KOPT-K1 (cell line): ENCODE data around the gene CD46.

ENCODE experiments used
- H3K27ac ChIP-seq: fragments of 200-600 bp; sonication (generic); 2 replicates; pipeline ENCODE4 v1.5.1; 2016; ENCODE audit warnings: antibody characterized with exemption, mild to moderate bottlenecking, low read depth, low read length; ENCODE audit not compliant: poor library complexity, severe bottlenecking
- H3K36me3 ChIP-seq: fragments of 200-600 bp; sonication (generic); 2 replicates; pipeline ENCODE4 v1.5.1; 2017; ENCODE audit warnings: antibody characterized with exemption, mild to moderate bottlenecking, low read length, moderate library complexity; ENCODE audit not compliant: insufficient read depth
- H3K9me3 ChIP-seq: fragments of 200-600 bp; sonication (generic); 2 replicates; pipeline ENCODE4 v1.5.1; 2017; ENCODE audit warnings: antibody characterized with exemption, low read length, mild to moderate bottlenecking; ENCODE audit not compliant: insufficient read depth, poor library complexity, severe bottlenecking

The CD46 gene

DNA sequence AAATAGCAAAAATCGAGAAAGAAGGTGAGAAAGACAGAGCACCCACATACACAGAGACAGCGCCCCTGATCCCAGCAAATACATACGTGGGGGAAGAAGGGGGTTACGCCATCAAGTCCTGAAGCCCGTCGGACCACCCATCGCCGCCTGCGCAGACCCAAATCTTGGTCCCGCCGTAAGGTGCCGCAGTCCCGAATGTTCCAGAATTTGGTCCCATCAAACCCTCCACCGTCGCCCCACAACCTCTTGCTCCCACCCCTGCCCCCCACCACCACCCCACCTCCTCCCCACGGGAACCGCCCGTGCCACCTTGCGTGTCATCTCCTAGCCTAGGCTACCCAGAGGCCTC, 71.7 kb downstream of the CD46 start:
- H3K9me3 ChIP-seq = no peaks in the 10 kb centered on the region
- H3K36me3 ChIP-seq = peaks cover 97% of the 10 kb centered on the region
- H3K27ac ChIP-seq = no peak overlapping the region

DNA sequence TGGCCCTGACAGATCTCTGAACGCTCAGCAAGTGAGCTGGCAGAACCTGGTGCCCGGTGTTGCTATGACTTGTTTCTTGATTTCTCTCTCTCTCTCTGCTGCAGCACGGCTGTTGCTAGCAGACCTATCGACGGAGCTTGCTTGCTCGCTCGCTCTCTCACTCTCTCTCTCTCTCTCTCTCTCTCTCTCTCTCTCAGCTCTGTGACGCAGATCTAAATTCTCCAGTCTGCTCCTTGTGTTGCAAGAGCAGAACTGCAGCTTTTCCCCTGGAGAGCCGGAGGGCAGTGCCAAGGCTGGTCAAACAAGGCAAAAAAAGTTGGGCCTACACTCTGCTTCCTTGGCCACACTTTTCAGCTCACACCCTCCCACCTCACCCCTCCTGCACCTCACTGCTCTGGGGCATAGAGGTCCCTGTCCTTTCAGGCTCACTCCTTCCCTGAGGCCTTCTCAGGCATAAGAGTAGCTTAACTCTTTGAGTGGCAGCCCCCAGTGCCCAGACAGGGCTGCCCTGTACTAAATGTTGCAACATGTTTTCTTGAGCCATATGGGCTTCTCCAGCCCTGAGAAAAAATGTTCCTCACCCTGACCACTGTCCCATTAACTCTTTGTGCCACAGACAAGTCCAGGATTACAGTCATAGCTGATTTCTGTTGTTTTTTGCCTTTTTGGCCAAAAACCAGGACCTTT, 72.2 kb downstream of the CD46 start:
- Histone ChIP-seq H3K9me3 (no peaks in the 10 kb centered on the region), H3K27ac (no peak overlapping the region), H3K36me3 (peaks cover 97% of the 10 kb centered on the region)

DNA sequence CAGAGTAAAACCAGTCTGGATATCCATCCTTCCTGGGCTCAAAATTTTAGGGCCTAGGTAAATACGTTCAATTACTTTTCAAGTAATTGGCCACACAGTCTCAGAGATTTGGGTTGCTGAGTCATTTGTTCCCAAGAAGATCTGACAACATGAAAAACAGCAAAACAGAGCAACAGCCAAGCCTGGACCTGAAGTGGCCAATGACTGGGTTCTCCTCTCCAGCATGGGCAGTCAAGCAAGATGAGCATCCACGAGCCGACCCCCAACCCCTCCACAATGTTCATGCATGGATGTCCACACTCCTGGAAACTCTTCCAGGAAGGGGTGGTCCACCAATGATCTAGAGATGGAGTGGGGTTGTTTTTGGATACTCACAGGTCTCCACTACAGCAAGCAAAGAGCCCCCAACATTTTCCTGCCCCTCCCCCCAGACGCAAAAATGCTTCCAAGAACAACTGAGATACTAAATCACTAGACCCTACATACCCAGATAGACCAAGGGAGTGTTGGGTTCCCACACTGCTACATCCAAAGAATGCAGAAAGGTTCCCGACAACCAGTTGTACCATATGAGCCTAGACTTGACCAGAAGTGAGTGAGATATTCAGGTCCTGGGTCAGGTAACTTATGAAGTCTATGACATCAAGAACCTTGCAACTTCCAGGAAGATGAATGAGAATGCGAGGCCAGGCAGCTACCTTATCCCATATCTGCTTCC, 73.0 kb downstream of the CD46 start:
- Histone ChIP-seq H3K36me3 (peaks cover 97% of the 10 kb centered on the region), H3K9me3 (no peaks in the 10 kb centered on the region), H3K27ac (no peak overlapping the region)

- Histone ChIP-seq H3K27ac (no peak overlapping the region), H3K9me3 (no peaks in the 10 kb centered on the region), H3K36me3 (peaks cover 97% of the 10 kb centered on the region)
Observed at GRCh38 chr1:207825409-207825695, 73.5 kb downstream of the CD46 start.

DNA sequence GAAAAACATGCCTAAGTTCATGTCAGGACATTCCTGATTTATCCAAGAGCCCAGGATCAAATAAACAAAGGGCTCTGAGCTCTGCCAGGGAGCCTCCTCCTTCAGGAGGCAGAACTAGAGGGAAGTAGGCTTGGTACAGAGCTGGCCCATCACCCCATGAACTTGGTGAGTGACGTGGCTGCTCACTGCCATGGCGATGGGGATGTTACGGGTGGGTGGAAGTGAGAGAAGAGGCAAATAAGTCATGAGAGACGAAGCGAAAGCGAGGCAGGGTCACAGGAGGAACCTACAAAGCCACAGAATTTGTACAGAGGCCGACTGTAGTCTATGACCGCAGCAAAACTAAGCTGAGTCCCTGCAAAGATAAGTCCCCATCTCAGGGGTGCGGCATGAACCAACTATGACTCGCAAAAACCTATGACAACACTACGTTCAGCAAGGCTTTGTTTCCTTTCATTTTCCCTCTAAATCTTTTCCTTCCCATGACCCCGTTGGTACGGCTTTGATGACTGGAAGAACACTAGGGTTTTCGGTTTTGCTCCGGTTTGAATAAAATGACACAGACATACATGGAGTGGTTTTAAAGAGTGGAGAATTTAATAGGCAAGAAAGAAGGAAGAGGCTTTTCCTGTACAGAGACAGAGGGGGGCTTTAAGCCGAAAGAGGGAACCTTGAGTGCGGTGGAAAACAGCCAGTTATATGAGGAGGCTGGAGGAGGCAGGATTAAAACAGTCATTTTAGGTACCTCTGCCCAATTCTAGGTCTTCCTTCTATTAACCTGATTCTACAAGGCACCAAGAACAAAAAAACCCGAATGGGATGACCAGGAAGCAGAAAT, 74.1 kb downstream of the CD46 start:
- peaks cover 97% of the 10 kb centered on the region for H3K36me3 ChIP-seq
- H3K27ac ChIP-seq = no peak overlapping the region
- no peaks in the 10 kb centered on the region for H3K9me3 ChIP-seq

DNA sequence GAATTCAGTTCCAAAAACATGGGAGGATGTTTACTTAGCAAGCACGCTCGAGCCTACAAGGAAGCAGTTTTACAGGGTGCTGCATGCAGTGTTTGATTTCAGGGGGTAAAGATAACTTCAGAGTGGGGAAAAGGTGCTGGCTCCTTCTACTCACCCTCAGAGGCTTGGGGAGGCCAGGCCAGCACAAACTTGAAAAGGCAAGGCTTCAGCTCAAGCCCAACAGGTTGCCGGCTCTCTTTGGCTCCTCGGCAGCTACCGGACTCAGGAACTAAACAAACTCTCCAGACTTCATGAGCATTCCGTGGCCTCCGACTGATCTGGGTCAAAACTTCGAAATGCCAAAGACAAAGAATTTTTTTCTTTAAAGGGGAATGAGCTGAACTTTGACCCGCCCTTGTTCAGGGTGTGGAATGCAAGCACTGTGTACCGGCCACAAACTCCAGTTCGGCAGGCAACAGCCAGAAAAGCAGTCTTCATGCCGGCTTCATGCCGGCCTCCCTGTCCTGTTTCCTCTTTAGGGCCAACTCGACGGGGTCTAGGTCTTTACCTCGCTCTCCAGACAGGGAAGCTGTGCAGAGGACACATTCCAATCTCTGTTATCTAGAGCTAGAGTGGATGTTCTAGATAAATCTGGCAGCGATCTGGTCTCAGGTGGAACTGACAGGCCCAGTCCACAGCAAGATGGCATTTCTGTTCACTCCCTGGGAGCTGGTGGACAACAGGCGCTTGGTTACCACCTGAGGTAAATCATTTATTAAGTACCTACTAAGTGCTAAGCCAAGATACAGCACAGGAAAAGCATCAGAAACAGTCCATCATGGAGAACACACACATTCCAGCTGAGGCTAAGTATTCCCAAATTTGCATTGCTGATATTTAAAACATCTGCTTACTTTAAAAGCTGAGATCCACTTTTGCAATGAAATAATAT, 75.0 kb downstream of the CD46 start:
- Histone ChIP-seq H3K27ac (no peak overlapping the region), H3K36me3 (peaks cover 97% of the 10 kb centered on the region), H3K9me3 (no peaks in the 10 kb centered on the region)

- H3K36me3 ChIP-seq = peaks cover 97% of the 10 kb centered on the region
- H3K9me3 ChIP-seq = no peaks in the 10 kb centered on the region
- H3K27ac ChIP-seq = no peak overlapping the region
Observed at GRCh38 chr1:207827488-207827830, 75.6 kb downstream of the CD46 start.

GRCh38 chr1:207828046-207828445, 76.2 kb downstream of the CD46 start:
- Histone ChIP-seq H3K36me3 (peaks cover 97% of the 10 kb centered on the region), H3K9me3 (no peaks in the 10 kb centered on the region), H3K27ac (peak overlapping the region; percentile 14)

GRCh38 chr1:207828485-207829158, 76.8 kb downstream of the CD46 start:
- peaks cover 99% of the 10 kb centered on the region for H3K36me3 ChIP-seq
- H3K9me3 ChIP-seq = no peaks in the 10 kb centered on the region
- peak overlapping the region; percentile 14 for H3K27ac ChIP-seq

- no peak overlapping the region for H3K27ac ChIP-seq
- no peaks in the 10 kb centered on the region for H3K9me3 ChIP-seq
- peaks cover 100% of the 10 kb centered on the region for H3K36me3 ChIP-seq
Observed at GRCh38 chr1:207829576-207829975, 77.7 kb downstream of the CD46 start.

DNA sequence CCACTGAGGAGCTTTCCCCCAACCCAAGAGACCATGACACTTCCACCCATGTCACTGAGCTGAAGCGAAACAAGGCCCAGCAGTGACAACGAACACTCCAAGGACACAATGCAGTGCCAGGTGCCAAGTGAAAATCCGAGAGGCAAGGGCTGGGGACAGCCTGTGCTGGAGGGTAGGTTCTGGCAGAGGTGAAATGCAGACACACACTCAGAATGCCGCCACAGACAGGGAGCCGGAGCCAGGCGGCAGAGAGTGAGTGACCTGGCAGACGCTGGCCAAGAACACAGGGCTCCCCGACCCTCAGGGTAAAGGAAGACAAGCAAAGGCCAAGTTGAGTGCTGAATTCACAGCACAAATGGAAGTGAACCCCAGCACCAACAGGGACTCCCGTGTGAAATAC, 78.9 kb downstream of the CD46 start:
- peaks cover 100% of the 10 kb centered on the region for H3K36me3 ChIP-seq
- H3K9me3 ChIP-seq = no peaks in the 10 kb centered on the region
- H3K27ac ChIP-seq = no peak overlapping the region

DNA sequence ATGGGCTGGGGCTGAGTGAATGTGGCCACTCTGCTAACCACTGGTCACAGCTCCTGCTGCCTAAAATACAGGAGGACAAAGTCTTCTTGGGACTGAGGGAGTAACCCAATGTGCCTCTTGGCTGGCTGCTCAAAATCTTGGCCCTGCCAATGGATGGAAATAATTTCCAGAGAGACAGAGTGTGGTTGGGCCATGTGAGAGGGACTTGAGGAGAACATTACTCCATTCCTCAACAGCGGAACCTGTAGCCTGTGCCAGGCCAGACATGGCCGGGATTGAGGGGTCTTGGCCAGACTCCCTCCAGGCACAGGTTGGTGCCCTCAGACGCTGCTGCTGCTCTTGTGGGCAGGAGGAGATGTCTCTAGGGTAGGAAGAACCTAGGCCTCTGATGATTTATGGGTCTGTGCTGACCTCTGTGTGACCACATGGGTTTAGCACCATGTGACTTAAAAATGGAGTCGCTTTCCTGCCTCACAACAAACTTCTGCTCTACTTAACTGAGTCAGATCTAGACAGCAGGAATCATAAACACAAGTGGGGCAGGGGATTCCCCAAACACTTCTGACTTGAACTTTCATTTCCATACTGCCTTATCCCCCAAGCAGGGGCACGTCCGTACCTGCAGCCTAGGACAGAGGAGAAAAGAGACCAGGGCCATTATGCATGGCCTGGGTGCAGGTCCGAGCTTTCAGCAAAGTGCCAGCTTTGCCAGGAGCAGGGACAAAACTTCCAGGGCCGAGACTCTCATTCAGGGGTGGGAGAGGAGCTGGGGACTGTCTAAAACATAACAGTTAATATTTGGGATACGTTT, 79.9 kb downstream of the CD46 start:
- H3K36me3 ChIP-seq = peaks cover 100% of the 10 kb centered on the region
- no peaks in the 10 kb centered on the region for H3K9me3 ChIP-seq
- peak overlapping the region; percentile 35 for H3K27ac ChIP-seq

- Histone ChIP-seq H3K9me3 (no peaks in the 10 kb centered on the region), H3K27ac (peak overlapping the region; percentile 35), H3K36me3 (peaks cover 100% of the 10 kb centered on the region)
Observed at GRCh38 chr1:207832796-207833195, 80.9 kb downstream of the CD46 start.

DNA sequence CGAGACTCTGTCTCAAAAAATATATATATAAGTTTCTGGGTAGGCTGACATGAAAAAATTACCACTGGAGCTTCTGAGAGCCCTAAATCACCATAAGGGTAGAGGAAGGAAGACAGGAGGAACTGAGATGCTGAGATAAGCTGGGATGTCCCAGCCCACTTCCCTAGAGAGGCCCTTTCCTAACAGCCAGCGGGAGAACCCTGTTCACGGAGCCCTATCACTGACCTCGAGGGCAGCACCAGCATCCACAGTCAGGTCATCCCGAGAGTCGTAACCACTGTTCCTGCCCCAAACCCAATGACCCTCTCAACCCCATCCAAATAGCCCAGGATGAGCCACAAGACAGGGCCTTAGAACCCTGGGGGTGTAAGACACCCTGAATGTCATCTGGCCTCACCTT, 81.5 kb downstream of the CD46 start:
- Histone ChIP-seq H3K36me3 (peaks cover 100% of the 10 kb centered on the region), H3K9me3 (no peaks in the 10 kb centered on the region), H3K27ac (peak overlapping the region; percentile 6)
